Measurements from ENCODE around the gene MIAT.
A peak's percentile ranks its signal among the peaks of the same experiment; 100 is the strongest.
"Not testable (repeated sequence)": the region's sequence is repeated elsewhere in the genome, so short reads cannot be mapped to it uniquely, and the experiment has no call there.

The MIAT gene

DNA sequence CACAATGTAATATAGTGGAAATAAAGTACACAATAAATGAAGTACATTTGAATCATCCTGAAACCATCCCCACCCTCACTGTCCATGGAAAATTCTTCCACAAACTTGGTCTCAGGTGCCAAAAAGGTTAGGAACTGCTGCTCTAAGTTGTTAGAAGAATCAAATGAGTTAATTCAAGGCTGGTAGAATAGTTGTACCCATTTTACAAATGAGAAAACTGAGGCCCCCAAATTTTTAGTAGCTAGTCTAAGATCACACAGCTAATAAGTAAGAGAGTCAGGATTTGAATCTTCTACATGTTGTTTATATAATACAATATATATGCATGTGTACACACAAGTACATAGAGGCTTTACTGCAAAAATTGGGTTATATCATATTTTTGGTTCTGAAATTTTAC, 43.1 kb downstream of the MIAT start:
- DNase-seq (ENCODE audit: low spot score) = no peak

DNA sequence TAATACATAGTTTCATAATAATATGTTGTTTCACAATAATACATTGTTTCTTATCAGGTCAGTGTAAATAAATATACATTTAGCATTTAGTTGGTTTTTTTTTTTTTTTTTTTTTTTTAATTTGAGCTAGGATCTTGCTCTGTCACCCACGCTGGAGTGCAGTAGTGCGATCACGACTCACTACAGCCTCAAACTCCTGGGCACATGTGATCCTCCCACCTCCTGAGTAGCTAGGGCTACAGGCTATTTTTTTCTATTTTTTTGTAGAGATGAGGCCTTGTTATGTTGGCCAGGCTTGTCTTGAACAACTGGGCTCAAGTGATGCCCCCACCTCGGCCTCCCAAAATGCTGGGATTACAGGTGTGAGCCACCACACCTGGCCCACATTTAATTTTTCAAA, 43.5 kb downstream of the MIAT start:
- no peak for DNase-seq (ENCODE audit: low spot score)

DNA sequence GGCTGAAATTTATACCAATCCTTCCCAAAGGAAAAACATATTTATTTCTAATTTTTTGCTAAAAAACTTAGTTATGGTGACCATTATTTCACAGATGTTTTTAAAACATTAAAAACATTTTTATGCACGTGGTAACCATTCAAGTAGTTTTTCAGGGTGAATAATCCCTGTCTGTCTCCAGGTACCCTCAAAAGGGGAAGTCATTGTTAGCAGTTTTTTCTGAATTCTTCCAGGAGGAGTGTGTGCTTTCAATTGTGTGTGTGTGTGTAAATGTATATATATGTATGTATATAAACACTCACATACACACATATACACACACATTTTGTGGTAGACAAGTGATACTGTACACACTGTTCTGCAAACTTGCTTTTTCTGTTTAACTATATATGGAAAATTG, 43.9 kb downstream of the MIAT start:
- DNase-seq (ENCODE audit: low spot score) = no peak

DNA sequence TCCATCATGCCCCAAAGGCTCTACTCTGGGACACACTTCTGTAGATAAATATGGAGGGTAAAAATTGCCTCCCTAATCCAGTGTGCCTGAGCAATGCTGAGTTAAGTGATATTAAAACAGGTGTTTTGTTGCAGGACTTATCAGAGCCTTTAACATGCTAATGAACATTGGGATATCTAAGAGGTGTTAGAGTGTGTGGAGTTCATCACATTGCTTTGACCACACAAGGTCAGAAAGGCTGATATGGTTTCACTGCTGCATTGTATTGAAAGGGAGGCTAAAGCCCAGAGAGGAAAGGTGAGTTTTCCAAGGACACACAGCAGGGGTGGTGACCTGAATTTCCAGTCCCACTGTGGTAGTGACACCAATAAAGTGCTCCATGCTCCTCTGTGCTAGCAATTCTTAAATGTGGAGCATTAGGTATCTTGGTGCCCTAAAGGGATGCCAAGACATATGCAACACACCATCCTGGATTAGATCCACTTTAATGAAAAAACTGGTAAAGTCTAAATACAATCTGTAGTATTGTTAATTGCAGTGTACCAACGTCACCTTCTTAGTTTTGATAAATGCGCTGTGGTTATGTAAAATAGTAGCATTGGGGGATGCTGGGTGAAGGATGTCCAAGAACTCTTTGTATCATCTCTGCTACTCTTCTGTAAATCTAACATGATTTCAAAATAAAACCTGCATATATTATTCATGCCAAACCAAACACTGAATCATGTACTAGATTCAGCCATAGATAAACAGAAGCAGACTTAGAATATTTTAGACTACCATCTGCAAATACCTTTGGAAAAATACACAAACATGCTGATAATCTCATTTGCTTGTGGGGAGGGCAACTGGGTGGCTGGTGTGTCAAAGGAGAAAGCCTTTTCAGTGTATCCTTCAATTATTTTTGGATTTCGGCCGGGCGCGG, 45.8 kb downstream of the MIAT start:
- DNase-seq (ENCODE audit: low spot score) = no peak

DNA sequence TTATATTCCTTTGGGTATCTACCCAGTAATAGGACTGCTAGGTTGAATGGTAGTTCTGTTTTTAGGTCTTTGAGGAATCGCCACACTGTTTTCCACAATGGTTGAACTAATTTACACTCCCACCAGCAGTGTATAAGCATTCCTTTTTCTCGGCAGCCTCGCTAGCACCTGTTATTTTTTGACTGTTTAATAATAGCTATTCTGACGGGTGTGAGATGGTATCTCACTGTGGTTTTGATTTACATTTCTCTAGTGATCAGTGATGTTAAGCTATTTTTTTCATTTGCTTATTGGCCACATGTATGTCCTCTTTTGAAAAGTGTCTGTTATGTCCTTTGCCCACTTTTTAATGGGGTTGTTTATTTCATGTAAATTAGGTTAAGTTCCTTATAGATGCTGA, 48.0 kb downstream of the MIAT start:
- not testable (repeated sequence) for DNase-seq (ENCODE audit: low spot score)

DNA sequence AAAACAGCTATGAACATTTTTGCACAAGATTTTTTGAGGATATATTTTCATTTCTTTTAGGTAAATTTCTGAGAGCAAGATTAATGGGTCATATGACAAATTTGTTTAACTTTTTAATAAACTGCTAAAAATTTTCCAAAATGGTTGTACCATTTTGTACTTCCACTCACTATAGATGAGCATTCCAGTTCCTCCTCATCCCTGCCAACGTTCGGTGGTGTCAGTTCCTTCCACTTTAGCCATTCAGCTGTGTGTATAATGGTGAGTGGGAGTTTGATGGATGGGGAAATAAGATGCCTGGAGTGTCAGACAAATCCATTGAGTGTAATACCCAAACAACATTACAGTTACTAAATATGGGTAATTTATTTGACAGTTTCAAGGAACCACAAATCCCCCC, 49.7 kb downstream of the MIAT start:
- DNase-seq (ENCODE audit: low spot score) = no peak

DNA sequence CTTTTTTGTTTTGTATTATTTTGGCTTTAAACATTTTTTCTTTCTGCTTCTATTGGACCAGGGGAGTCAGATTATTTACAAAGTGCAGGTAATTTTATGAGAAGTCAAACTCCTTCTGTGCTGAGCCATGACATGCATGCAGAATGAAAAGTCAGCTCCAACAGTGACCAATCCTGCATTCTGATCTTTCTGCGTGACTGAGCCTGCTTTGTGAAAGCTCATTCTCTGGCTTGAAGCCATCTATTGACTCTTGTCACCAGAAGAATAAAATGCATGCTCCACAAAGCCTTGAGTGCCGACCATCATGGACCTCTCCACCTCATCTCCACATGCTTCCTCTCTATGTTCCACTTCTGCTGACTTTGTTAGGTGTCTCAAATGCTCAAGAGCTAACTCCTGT, 50.2 kb downstream of the MIAT start:
- DNase-seq (ENCODE audit: low spot score) = no peak

DNA sequence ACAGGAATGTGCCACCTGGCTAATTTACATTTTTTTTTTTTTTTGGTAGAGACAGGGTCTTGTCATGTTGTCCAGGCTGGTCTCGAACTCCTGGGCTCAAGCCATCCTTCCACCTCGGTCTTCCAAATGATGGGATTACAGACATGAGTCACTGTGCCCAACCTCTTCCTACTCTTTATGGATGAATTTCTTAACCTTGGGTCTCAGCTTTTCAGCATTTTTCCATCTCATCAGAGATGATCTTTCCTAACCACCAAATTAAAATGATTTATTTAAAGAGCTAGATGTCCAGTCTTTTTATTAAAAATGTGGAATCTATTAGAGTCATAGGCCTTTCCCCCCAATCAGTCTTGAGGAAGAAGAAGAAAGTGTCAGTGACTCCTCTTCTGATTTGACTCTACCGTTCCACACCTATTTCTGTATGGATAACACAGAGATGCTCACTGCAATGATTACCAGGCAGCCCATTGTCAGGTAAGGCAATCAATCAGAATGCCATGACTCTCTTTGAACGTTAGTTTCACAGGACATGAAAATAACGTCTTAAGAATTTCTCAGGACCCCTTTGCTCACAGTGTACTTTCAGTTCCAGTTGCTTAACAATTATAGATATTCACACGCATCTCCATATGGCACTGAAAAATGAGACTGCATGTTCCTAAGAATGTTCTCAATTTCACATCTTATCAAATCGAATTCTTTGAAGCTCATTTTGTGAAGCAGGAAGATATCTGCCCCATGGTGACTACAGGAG, 51.0 kb downstream of the MIAT start:
- no peak for DNase-seq (ENCODE audit: low spot score)

DNA sequence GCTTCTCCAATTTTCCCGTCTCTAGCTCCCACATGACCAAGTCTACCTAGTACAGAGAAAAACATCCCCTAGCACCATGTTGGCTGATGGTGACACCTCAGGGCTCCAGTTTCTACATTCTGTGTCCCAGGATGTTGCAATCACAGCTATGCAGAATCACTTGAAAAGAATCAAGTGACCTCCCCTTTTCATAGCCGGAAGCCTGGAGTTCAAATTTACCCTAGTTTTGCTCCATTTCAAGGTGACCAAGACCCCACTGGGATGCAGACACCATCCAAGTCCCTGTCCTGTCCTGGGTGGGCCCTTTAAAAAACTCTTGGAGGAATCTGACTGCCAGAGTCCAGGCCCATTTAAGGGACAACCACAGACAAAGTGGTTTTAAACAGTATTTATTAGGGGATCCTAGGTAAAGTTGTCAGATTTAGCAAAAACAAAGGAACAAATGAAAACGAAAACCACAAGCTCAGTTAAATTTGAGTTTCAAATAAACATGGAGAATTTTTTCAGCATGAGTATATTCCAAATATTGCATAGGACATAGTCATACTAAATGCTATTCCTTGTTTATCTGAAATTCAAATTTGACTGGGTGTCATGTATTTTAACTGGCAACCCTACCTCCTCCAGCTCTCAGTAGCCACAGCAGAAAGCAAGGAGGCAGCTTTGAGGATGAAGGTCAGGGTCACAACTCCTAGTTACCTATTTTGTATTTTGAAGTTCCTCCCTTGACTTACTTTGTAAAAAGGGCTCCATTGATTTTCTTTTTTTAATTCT, 52.4 kb downstream of the MIAT start:
- DNase-seq (ENCODE audit: low spot score) = peak; percentile 69

DNA sequence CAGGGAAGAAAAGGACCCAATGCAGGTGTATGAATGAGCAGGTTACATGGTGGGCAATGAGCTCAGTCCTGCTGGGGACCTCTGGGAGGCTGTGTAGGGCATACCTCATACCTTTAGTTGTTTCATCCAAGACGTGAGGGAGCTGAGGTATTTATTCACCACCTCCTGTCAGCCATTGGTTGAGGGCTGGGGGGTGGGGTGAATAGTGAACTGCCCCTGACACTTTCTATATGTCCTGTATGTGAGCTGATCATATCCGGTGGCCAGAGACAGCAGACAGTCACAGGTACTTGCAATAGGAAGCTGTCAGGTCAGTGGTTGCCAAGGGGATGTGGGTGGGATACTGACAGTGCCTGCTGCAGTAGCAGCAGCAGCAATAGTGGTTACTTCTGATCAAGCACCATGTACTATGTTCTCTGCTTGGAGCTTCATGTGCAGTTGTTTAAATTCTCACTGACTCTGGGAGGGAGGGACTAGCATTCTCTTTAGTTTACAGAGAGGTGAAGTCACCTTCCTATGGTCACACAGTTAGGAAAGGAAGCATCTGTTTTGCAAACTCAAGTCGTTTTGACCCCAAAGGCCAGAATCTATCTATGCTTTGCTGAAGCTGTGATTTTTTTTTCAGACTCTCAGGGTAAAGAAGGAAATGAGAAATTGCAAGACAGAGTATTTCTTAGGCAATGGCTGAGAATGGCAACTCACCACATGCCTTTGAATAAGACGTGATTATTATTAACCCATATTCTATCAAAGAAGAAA, 54.0 kb downstream of the MIAT start:
- no peak for DNase-seq (ENCODE audit: low spot score)

DNA sequence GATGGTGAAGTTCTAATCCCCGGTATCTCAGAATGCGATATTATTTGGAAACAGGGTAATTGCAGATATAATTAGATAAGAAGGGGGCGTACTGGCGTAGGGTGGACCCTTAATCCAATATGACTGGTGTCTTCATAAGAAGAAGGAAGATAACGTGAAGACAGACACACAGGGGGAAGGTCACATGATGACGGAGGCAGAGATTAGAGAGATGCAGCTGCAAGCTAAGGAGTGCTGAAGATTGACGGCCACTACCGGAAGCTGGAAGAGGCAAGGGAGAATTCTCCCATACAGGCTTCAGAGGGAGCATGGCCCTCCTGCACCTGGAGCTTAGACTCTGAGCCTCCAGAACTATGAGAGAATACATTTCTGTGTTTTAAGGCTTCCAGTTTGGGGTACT, 54.8 kb downstream of the MIAT start:
- DNase-seq (ENCODE audit: low spot score) = no peak

DNA sequence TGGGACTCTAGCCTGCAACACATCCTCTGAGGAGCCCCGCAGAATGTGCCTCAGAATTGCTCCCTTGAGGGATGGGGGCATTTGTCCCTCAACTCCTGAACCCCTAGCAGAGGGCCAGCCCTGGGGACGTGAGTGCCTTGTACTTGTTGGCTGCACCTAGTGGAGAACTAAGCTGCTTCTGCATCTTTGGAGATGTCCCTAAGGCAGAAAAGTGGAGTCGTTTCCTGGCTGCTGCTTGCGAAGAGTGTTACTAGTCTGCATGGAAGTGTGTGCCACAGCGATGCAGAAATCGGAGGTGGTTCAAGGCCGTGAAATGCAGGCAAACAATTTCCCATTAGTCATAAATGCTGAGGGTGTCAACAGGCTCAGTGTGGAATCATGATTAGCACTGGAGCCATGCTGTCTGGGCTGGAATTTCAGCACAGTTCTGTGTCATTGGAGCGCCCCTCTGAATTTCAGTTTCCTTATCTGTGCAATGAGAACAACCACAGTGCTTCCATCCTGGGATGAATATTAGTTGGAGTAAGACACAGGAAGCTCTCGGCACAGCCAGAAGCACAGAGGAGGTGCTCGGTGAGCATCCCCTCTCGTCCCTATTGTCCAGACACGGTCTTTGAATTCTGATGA, 56.5 kb downstream of the MIAT start:
- no peak for DNase-seq (ENCODE audit: low spot score)

DNA sequence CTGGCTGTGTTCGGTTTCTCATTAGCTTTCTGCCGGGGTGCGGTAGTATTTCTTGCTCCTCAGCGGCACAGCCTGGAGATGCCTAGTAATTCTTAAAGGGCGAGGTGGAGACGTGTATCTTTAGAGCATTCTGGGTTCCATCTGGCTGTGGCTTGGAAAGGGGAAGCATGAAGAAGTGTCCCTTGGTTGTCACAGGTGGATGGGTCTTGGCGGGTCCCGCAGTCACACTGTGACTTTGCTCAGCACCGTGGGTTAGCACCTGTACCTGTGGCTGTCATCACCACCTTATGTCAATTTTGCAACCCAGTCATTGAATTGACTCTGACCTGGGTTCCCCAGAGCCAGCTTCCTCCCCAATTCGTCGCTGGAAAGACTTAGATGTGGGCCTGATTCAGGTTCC, 57.6 kb downstream of the MIAT start:
- DNase-seq (ENCODE audit: low spot score) = no peak

DNA sequence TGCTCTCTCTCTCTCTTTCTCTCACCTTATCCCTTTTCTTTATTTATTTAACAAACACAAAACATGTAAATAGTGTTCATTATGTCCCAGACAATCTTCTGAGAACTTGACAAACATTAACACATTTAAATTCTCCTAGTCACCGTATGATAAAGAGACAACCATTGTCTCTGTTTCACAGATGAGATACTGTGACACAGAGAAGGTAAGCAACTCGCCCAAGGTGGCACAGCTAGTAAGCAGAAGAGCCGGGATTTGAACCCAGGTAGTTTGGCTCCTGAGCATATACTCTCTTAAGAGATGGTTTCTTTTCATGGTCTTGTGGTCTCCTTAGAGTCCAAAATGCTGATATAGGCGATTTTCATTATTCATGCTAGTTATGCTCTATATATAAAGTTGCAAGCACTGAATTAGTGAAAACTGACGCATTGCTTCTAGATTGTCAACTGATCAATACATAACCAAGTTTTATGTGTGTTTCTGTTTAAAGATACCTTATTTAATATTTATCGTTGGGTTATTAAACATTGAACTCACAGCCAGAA, 58.1 kb downstream of the MIAT start:
- DNase-seq (ENCODE audit: low spot score) = no peak

DNA sequence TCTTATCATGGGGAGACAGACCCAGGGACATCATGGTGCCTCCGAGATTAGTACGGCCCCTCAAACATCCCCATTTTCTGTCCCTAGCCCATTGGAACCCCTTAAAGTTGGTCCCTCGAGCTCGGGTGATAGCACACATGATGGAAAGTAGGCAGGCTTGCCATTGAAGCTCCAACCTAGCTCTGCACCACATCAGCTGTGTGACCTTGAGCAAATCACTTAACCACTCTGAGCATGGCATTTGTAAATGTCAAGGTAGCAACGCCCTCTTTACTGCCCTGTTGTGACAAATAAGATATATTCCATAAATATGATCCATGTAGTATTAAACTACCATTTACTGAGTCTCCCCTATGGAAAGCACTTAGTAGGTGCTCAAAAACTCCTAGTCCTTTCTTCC, 61.1 kb downstream of the MIAT start:
- no peak for DNase-seq (ENCODE audit: low spot score)

DNA sequence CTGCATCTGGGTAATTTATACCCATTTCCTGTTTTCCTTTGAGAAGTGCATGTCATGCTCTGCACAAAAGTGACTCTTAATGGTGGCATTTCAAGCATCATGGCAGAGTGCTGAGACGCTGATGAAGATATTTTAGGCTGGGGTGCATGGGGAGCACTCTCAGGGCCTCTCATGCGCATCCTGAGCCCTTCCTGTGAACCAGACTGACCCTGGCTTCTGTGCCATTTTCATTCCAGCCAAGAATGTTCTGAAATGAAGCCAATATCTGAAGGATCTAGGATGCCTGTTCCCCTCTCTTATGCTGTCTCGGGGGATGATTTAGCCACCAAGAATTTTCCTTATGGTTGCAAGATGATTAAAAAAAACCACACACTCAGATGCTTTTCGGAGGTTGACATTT, 61.5 kb downstream of the MIAT start:
- peak; percentile 75 for DNase-seq (ENCODE audit: low spot score)

DNA sequence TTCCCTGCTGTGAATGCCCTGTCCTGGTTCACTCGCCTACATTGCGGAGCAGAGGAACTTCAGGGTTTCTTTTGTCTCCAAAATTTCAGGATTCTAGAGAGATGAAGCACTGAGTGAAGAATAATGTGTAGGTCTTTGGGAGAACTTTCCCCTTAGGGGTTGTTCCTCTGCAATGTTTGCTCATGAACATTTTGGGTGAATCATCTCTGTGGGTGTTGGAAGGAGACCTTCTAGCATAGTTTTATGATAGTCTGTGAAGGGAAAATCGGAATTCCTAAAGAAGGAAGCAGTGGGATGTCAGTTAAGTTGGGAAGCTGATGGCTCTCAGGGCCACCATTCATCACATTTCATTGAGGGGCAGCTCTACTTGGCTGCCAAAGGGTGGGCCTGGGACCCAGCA, 64.8 kb downstream of the MIAT start:
- DNase-seq (ENCODE audit: low spot score) = no peak

DNA sequence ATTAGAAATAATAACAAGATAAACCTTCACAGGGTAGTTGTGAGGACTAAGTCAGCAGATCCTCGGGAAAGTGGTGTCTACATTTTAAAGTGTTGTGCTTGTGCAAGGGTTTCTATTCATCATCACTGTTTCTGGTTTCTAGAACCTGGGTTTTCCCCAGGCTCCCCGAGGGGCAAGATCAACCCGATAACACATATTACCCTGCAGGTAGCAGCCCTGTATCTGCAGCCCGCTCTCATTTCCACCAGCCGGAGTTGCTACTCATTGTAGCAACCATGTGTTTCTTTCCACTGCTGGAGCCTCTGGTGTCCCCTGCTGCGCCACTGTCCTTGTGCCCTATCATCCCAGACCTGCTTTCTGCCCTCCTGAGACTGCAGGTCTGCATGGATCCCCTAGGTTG, 67.0 kb downstream of the MIAT start:
- DNase-seq (ENCODE audit: low spot score) = no peak

DNA sequence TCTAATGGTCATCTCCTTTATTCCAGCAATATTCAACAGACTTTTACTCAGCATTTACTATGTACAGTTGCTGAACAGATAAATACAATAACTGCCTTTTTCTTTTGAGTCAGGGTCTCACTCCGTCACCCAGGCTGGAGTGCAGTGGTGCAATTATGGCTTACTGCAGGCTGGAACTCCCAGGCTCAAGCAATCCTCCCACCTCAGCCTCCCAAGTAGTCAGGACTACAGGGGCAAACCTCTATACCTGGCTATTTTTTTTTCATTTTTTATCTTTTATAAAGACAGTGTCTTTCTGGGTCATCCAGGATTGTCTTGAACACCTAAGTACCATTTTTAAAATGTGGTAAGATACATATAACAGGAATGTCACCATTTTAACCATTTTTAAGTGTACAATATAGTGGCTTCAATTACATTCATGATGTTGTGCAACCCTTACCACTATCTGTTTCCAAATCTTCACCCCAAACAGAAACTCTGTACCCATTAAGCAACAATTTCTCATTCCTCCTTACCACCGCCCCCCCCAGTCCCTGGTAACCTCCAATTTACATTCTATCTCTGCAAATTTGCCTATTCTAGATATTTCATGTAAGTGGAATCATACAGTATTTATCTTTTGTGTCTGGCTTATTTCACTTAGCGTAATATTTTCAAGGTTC, 67.8 kb downstream of the MIAT start:
- DNase-seq (ENCODE audit: low spot score) = no peak
